Endodermal cell (in vitro differentiated cells): Measurements from ENCODE around the gene SEZ6L. TPM values are rescaled to one million over a fixed set of nuclear protein-coding genes. Genes with fewer than 3 reads are reported as not detected.
A peak's percentile ranks its signal among the peaks of the same experiment; 100 is the strongest.

Experiments used
- DNase-seq: peaks from one replicate; pipeline ENCODE4 v3.0.0-alpha.2; 2017
- H3K27ac ChIP-seq: 2 replicates; pipeline ENCODE4 v1.5.1; 2013; ENCODE audit warnings: mild to moderate bottlenecking, low read depth, low read length, moderate library complexity
- H3K27me3 ChIP-seq: 2 replicates; pipeline ENCODE4 v1.6.1; 2013; ENCODE audit warnings: mild to moderate bottlenecking, low read length, moderate library complexity; ENCODE audit not compliant: insufficient read depth, control insufficient read depth, poor library complexity, severe bottlenecking
- H3K36me3 ChIP-seq: 2 replicates; pipeline ENCODE4 v1.7.0; 2013; ENCODE audit warnings: mild to moderate bottlenecking, low read length, moderate library complexity; ENCODE audit not compliant: control insufficient read depth, insufficient read depth
- H3K4me1 ChIP-seq: one replicate; pipeline ENCODE4 v1.7.0; 2013; ENCODE audit warnings: low read length; ENCODE audit not compliant: control insufficient read depth, insufficient read depth
- H3K4me3 ChIP-seq: 2 replicates; pipeline ENCODE4 v1.5.1; 2013; ENCODE audit warnings: mild to moderate bottlenecking, low read length, moderate library complexity
- H3K9ac ChIP-seq: 2 replicates; pipeline ENCODE4 v1.6.1; 2013; ENCODE audit warnings: mild to moderate bottlenecking, low read length, moderate library complexity; ENCODE audit not compliant: poor library complexity, severe bottlenecking; ENCODE audit errors: extremely low read depth
- H3K9me3 ChIP-seq: 2 replicates; pipeline ENCODE4 v1.6.1; 2013; ENCODE audit warnings: mild to moderate bottlenecking, low read length, moderate library complexity; ENCODE audit not compliant: control insufficient read depth
- H3K27ac Mint-ChIP-seq: 2 replicates; pipeline ENCODE4 v1.8.0; 2020; ENCODE audit warnings: mixed read lengths
- H3K27me3 Mint-ChIP-seq: 2 replicates; pipeline ENCODE4 v1.8.0; 2021; ENCODE audit warnings: mild to moderate bottlenecking, mixed read lengths; ENCODE audit not compliant: insufficient read depth
- H3K36me3 Mint-ChIP-seq: 2 replicates; pipeline ENCODE4 v1.8.0; 2020; ENCODE audit warnings: low read depth, mixed read lengths
- H3K4me1 Mint-ChIP-seq: 2 replicates; pipeline ENCODE4 v1.8.0; 2020; ENCODE audit warnings: mixed read lengths
- H3K4me3 Mint-ChIP-seq: 2 replicates; pipeline ENCODE4 v1.8.0; 2020; ENCODE audit warnings: mild to moderate bottlenecking, moderate library complexity, mixed read lengths
- H3K9me3 Mint-ChIP-seq: 2 replicates; pipeline ENCODE4 v1.8.0; 2020; ENCODE audit warnings: mild to moderate bottlenecking, mixed read lengths
- CTCF ChIP-seq: fragments of 200-600 bp; sonication (generic); conservative IDR thresholded peaks from 2 replicates; pipeline ENCODE4 v1.5.0; 2021; ENCODE audit warnings: antibody characterized with exemption, mild to moderate bottlenecking
- WGBS, 2 experiments: methylation state at CpG; one replicate each; pipeline versions ENCODE4 v1.1.5 to v1.1.7; 2013; ENCODE audit warnings: missing lambda C conversion rate in 2 of 2, mixed read lengths in 1 of 2; ENCODE audit not compliant: insufficient coverage in 1 of 2, insufficient read length in 1 of 2; 5-methylcytosine and 5-hydroxymethylcytosine counted together
- total RNA-seq, 2 donors: library from RNA; stranded (reverse); fragmentation: NEBNext Ultra II Directional in 1 of 2; extraction: Animal tissue kit (Norgen Biotek cat#: 25700) in 1 of 2; gene quantifications; 2 replicates in 1 of 2; 3 replicates in 1 of 2; pipeline ENCODE4 v1.2.1, GENCODE V29; 2021

The SEZ6L gene
- total RNA-seq, 2 donors from 2014 or later, result 32.1 to 39.4 TPM

GRCh38 chr22:26416256-26416655, 247.0 kb downstream of the SEZ6L start:
- no peak overlapping the region for H3K4me3 ChIP-seq
- H3K9ac ChIP-seq, result no peak overlapping the region
- no peak overlapping the region for H3K27ac ChIP-seq
- H3K4me3 Mint-ChIP-seq, result no peak overlapping the region
- H3K4me1 Mint-ChIP-seq, result peaks cover 24% of the 10 kb centered on the region
- H3K27me3 ChIP-seq, result no peaks in the 10 kb centered on the region
- no peak for TF ChIP-seq CTCF
- H3K9me3 Mint-ChIP-seq, result no peaks in the 10 kb centered on the region
- H3K36me3 Mint-ChIP-seq, result no peaks in the 10 kb centered on the region
- H3K27me3 Mint-ChIP-seq, result no peaks in the 10 kb centered on the region
- H3K4me1 ChIP-seq, result no peaks in the 10 kb centered on the region
- H3K9me3 ChIP-seq, result no peaks in the 10 kb centered on the region
- WGBS, 2 experiments, result 80 to 99% methylated on average over 2 of the region's 4 CpGs
- H3K27ac Mint-ChIP-seq, result no peak overlapping the region
- H3K36me3 ChIP-seq, result no peaks in the 10 kb centered on the region
- no peak for DNase-seq

- DNase-seq, result peak; percentile 87
- WGBS, 2 experiments, result 48 to 55% methylated on average over 8 to 9 of the region's 9 CpGs
- Histone ChIP-seq H3K4me3 (no peak overlapping the region), H3K4me1 (no peaks in the 10 kb centered on the region), H3K27ac (no peak overlapping the region), H3K9me3 (no peaks in the 10 kb centered on the region), H3K9ac (no peak overlapping the region), H3K27me3 (no peaks in the 10 kb centered on the region), H3K36me3 (no peaks in the 10 kb centered on the region)
- Mint-ChIP-seq H3K4me3 (no peak overlapping the region), H3K4me1 (peaks cover 24% of the 10 kb centered on the region), H3K27me3 (no peaks in the 10 kb centered on the region), H3K9me3 (no peaks in the 10 kb centered on the region), H3K36me3 (no peaks in the 10 kb centered on the region), H3K27ac (no peak overlapping the region)
- no peak for TF ChIP-seq CTCF
Observed at GRCh38 chr22:26416670-26417276, 247.5 kb downstream of the SEZ6L start.

- no peaks in the 10 kb centered on the region for H3K36me3 ChIP-seq
- H3K27me3 Mint-ChIP-seq, result no peaks in the 10 kb centered on the region
- H3K4me3 Mint-ChIP-seq, result no peak overlapping the region
Observed at GRCh38 chr22:26417406-26417805, 248.1 kb downstream of the SEZ6L start.

More at GRCh38 chr22:26417406-26417805, 248.1 kb downstream of the SEZ6L start:
- H3K4me1 ChIP-seq, result no peaks in the 10 kb centered on the region
- 69 to 83% methylated on average over 2 to 3 of the region's 3 CpGs for WGBS, 2 experiments
- H3K4me3 ChIP-seq, result no peak overlapping the region
- TF ChIP-seq CTCF, result no peak
- H3K9ac ChIP-seq, result no peak overlapping the region
- Mint-ChIP-seq H3K27ac (no peak overlapping the region), H3K36me3 (no peaks in the 10 kb centered on the region), H3K9me3 (peaks cover 3% of the 10 kb centered on the region), H3K4me1 (peaks cover 24% of the 10 kb centered on the region)
- H3K27ac ChIP-seq, result no peak overlapping the region
- no peaks in the 10 kb centered on the region for H3K9me3 ChIP-seq
- no peaks in the 10 kb centered on the region for H3K27me3 ChIP-seq
- no peak for DNase-seq
